Gastrocnemius medialis (tissue), 4 donors: Measurements from ENCODE around the gene CEP72.

Experiments
- POLR2A ChIP-seq, 2 donors: fragments of 450-650 bp; IDR thresholded peaks; one replicate each; pipeline ENCODE4 v1.6.1; 2017; ENCODE audit warnings: antibody characterized with exemption in 2 of 2, mild to moderate bottlenecking in 2 of 2, moderate library complexity in 2 of 2
- TF ChIP-seq, protein P1 (sequence below), 5 experiments: fragments of 450-650 bp in 3 of 5; fragments of 200-600 bp in 2 of 5; sonication (generic) in 2 of 5; IDR thresholded peaks in 4 of 5; conservative IDR thresholded peaks in 1 of 5; 1 replicate in 4 of 5; 2 replicates in 1 of 5; pipeline ENCODE4 v1.5.1; 2016 to 2019; ENCODE audit warnings: antibody characterized with exemption in 5 of 5, mild to moderate bottlenecking in 3 of 5, moderate library complexity in 3 of 5

DNA sequence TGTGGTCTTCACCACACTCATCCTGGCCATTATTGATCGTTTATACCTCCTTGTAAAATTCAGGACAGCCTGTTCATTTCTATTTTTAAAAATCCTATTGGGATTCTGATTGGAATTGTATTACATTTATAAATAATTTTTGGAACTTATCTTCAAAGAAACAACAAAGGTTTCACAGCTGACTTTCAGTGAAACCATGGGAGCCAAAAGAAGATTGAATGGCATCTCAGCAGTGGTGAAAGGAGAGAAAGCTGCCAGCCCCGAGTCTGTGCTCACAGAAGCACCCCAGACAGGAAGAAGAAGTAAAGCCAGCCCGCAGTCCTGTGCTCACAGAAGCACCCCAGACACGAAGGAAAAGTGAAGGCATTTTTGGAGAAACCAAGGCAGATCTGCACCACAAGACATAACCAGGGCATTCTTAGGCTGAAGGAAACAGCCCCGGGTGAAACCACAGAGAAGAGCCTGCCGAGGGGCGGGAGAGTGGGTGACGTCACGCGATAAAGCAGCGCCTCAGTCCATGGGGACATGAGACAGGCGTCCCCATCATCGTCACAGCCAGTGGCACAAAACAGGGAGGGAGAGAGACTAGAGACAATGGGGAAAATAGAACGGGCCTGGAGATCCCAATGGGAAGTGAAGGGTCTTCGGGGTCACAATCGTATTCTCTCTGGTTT lies 45.4 kb upstream of the CEP72 start:
- TF ChIP-seq, protein P1, sequence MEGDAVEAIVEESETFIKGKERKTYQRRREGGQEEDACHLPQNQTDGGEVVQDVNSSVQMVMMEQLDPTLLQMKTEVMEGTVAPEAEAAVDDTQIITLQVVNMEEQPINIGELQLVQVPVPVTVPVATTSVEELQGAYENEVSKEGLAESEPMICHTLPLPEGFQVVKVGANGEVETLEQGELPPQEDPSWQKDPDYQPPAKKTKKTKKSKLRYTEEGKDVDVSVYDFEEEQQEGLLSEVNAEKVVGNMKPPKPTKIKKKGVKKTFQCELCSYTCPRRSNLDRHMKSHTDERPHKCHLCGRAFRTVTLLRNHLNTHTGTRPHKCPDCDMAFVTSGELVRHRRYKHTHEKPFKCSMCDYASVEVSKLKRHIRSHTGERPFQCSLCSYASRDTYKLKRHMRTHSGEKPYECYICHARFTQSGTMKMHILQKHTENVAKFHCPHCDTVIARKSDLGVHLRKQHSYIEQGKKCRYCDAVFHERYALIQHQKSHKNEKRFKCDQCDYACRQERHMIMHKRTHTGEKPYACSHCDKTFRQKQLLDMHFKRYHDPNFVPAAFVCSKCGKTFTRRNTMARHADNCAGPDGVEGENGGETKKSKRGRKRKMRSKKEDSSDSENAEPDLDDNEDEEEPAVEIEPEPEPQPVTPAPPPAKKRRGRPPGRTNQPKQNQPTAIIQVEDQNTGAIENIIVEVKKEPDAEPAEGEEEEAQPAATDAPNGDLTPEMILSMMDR (IDR thresholded peaks at IDR 0.05 in 4 of 5, conservative IDR thresholded peaks at IDR 0.05 in 1 of 5): no peak
- TF ChIP-seq POLR2A (IDR thresholded peaks at IDR 0.05): no peak
